ENCODE results near the gene FRMD4B.

Gene FRMD4B

DNA sequence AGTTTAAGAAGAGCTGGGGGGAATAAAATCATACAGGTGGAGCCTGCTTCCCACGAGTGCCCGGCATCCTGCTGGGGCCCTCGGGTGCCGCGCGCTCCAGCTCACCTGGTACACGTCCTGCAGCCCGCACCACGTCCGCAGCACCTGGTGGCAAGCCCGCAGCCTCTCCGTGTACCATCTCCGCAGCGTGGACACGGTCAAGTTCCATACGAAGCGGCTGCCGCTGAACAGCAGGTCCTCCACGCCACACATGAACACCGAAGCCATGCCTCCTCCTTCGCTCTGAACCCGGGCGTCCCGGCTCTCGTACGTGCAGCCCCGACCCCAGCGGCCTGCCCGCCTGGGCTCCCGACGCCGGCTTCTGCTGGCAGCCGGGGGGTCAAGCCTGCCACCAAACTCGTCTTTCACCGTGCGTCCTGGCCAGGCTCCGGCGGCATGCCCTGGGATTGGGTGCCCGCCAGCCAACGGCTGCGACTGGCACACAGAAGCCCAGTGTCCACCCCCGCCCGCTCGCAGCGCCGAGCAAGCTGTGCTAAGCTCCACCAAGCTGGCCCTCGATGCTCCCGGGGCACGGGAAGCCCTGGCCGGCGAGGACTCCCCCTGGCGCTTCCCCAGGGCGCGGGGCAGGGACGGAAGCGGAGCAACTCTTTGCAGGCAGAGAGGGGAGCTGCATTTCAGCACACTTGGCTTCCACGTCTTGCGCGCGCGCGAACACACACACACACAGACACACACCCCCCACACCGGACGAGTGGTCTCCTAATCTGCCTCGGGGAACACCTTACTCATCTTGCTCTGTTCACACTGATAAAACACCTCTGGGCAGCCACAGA lies at the start of gene FRMD4B:
FRMD4B (minus strand) TSS at position 366 of the 833 bp plus-strand sequence; CDS start at position 267, 99 bp downstream.
- Histone ChIP-seq H3K4me3 (IDR thresholded peaks at IDR 0.05; ENCODE audit: insufficient read depth, low read depth, low read length) (no peak within 1 kb of the TSS), H3K27ac (no peak within 1 kb of the TSS), H3K4me1 (ENCODE audit: low read depth, poor library complexity, severe bottlenecking) (no peaks in the 10 kb centered on the region)

DNA sequence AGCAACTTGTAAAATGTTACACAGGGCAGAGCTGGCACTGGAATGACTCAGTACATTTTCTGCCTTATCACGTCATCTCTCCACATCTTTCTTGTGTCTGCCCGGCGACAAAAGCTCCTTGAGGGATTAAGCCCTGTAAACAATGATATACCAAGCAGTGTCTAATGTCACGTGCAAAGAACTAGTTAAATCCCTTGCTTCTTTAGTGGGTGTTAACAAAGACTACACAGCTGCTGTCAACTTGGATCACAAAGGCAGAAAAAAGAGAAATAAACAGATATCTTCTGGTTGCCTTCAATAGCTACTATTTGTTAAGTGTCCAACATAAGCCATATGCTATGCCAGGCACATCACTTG lies 48.1 kb upstream of the FRMD4B start:
- Histone ChIP-seq H4K20me1 (ENCODE audit: insufficient read depth) (no peaks in the 10 kb centered on the region), H3K4me3 (IDR thresholded peaks at IDR 0.05; ENCODE audit: insufficient read depth, low read depth, low read length) (no peak overlapping the region), H3K4me2 (no peak overlapping the region), H3K36me3 (ENCODE audit: insufficient read depth) (no peaks in the 10 kb centered on the region), H3K79me2 (ENCODE audit: insufficient read depth, low read depth) (no peaks in the 10 kb centered on the region), H3K4me1 (ENCODE audit: low read depth, poor library complexity, severe bottlenecking) (peaks cover 5% of the 10 kb centered on the region), H3K27ac (no peak overlapping the region), H2AFZ (ENCODE audit: low read depth) (no peak overlapping the region), H3K27me3 (ENCODE audit: insufficient read depth, low read depth) (no peaks in the 10 kb centered on the region), H3K9ac (no peak overlapping the region)
- TF ChIP-seq, protein P1, sequence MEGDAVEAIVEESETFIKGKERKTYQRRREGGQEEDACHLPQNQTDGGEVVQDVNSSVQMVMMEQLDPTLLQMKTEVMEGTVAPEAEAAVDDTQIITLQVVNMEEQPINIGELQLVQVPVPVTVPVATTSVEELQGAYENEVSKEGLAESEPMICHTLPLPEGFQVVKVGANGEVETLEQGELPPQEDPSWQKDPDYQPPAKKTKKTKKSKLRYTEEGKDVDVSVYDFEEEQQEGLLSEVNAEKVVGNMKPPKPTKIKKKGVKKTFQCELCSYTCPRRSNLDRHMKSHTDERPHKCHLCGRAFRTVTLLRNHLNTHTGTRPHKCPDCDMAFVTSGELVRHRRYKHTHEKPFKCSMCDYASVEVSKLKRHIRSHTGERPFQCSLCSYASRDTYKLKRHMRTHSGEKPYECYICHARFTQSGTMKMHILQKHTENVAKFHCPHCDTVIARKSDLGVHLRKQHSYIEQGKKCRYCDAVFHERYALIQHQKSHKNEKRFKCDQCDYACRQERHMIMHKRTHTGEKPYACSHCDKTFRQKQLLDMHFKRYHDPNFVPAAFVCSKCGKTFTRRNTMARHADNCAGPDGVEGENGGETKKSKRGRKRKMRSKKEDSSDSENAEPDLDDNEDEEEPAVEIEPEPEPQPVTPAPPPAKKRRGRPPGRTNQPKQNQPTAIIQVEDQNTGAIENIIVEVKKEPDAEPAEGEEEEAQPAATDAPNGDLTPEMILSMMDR (conservative IDR thresholded peaks at IDR 0.05; ENCODE audit: low read depth, low read length): no peak

More for the DNA sequence above, at the start of gene FRMD4B:
- Histone ChIP-seq H3K9ac (no peak within 1 kb of the TSS), H3K4me2 (no peak within 1 kb of the TSS), H2AFZ (ENCODE audit: low read depth) (no peak within 1 kb of the TSS; the same call in 1 of the 2 replicates), H3K36me3 (ENCODE audit: insufficient read depth) (no peaks in the 10 kb centered on the region), H4K20me1 (ENCODE audit: insufficient read depth) (no peaks in the 10 kb centered on the region), H3K79me2 (ENCODE audit: insufficient read depth, low read depth) (no peaks in the 10 kb centered on the region), H3K27me3 (ENCODE audit: insufficient read depth, low read depth) (no peaks in the 10 kb centered on the region; the same call in 1 of the 2 replicates)
- TF ChIP-seq, protein P1 (conservative IDR thresholded peaks at IDR 0.05; ENCODE audit: low read depth, low read length): no peak

DNA sequence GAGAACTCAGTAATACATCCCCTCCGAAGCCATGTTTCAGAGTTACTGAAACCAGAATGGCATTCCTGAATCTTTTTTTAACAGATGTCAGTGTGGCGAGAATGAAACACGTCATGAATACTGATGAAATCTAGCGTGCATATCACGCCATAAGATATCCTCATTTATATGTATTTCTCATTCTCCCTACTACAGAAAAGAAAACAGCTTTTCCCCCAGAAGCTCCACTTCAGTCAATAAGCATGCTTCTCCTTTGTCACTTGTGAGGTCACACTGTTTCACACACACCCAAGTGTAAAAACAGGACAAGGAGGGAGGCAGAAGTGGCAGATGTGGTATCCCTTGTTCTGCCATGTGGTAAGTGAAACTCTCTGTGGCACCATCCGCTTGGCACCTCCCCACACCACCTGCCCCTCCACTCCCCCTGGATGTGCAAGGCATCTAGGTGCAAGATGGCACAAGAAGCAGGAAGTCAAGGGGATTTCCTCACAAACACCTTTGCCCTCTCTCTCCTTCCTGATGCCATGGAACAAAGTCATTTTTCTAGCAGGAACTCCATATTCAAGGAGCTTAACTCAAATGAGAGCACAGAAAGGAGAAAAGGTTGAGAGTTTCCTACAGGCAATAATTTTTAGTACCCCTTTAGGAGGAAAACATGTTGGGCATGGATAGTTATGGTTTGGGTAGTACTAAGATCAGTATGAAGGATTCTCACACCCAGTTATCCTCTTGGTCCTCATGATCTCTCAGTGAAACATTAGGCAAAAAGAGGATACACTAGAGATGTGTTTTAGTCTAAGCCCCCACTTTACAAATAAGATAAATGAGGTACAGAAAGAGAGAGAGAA lies 47.5 kb upstream of the FRMD4B start:
- TF ChIP-seq, protein P1 (conservative IDR thresholded peaks at IDR 0.05; ENCODE audit: low read depth, low read length): no peak
- Histone ChIP-seq H3K9ac (no peak overlapping the region), H3K4me2 (no peak overlapping the region), H2AFZ (ENCODE audit: low read depth) (no peak overlapping the region), H3K27ac (no peak overlapping the region), H3K27me3 (ENCODE audit: insufficient read depth, low read depth) (no peaks in the 10 kb centered on the region), H3K4me3 (IDR thresholded peaks at IDR 0.05; ENCODE audit: insufficient read depth, low read depth, low read length) (no peak overlapping the region), H3K79me2 (ENCODE audit: insufficient read depth, low read depth) (no peaks in the 10 kb centered on the region), H3K36me3 (ENCODE audit: insufficient read depth) (no peaks in the 10 kb centered on the region), H4K20me1 (ENCODE audit: insufficient read depth) (no peaks in the 10 kb centered on the region), H3K4me1 (ENCODE audit: low read depth, poor library complexity, severe bottlenecking) (peaks cover 5% of the 10 kb centered on the region)

DNA sequence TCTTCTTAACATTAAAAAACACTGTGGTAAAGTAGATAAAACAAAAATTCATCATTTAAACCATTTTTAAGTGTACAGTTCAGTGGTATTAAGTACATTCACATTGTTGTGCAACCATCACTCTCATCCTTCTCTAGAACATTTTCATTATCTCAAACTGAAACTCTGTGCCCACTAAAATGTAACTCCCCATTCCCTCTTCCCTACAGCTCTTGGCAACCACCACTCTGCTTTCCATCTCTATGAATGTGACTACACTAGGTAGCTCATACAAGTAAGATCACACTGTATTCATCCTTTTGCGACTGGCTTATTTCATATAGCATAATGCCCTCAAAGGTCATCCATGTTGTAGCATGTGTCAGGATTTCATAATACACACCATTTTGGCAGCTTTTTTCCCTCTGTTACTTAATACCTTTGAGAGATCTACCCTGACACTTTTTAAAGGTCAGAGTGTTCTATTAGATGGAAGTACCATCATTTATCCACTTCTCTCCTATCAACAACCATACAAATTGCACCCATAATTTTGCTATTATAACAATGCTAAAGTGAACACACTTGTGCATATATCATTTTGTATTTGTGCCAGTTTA lies 42.9 kb upstream of the FRMD4B start:
- H3K4me1 ChIP-seq (ENCODE audit: low read depth, poor library complexity, severe bottlenecking): peaks cover 5% of the 10 kb centered on the region
- H3K4me3 ChIP-seq (IDR thresholded peaks at IDR 0.05; ENCODE audit: insufficient read depth, low read depth, low read length): no peak overlapping the region
- no peaks in the 10 kb centered on the region for H3K36me3 ChIP-seq (ENCODE audit: insufficient read depth)
- TF ChIP-seq, protein P1 (conservative IDR thresholded peaks at IDR 0.05; ENCODE audit: low read depth, low read length): no peak
- H3K4me2 ChIP-seq: no peak overlapping the region
- no peaks in the 10 kb centered on the region for H3K79me2 ChIP-seq (ENCODE audit: insufficient read depth, low read depth)
- no peak overlapping the region for H2AFZ ChIP-seq (ENCODE audit: low read depth)
- no peaks in the 10 kb centered on the region for H3K27me3 ChIP-seq (ENCODE audit: insufficient read depth, low read depth)
- H3K9ac ChIP-seq: no peak overlapping the region
- H3K27ac ChIP-seq: no peak overlapping the region
- H4K20me1 ChIP-seq (ENCODE audit: insufficient read depth): no peaks in the 10 kb centered on the region
